HG02870 (cell line): ENCODE data around the gene MRPS5.
"Not testable (repeated sequence)": the region's sequence is repeated elsewhere in the genome, so short reads cannot be mapped to it uniquely, and the experiment has no call there.

Source experiments
- ATAC-seq: cut with Tn5 transposase; IDR thresholded peaks from one replicate; pipeline ENCODE4 v1.9.1; 2021; ENCODE audit warnings: mild to moderate bottlenecking, moderate library complexity; ENCODE audit not compliant: unreplicated experiment

MRPS5 gene

GRCh38 chr2:95121407-95122196, at the start of gene MRPS5:
Gene MRPS5 (minus strand): TSS chr2:95121808. CDS start chr2:95121791, 17 bp downstream.
- ATAC-seq = peak; percentile 90

GRCh38 chr2:95166065-95166763, 44.6 kb upstream of the MRPS5 start:
- ATAC-seq = peak; percentile 9

- peak; percentile 93 for ATAC-seq
Measured at GRCh38 chr2:95165371-95166064, 43.9 kb upstream of the MRPS5 start, which contains the start of gene ZNF2. Gene ZNF2 (plus strand): TSS chr2:95165809. CDS start chr2:95176227, 10,418 bp downstream.

- peak; percentile 8 for ATAC-seq
Measured at GRCh38 chr2:95165030-95165370, 43.4 kb upstream of the MRPS5 start.

GRCh38 chr2:95159690-95160449, 38.3 kb upstream of the MRPS5 start, which contains the start of gene ZNF514:
Gene ZNF514 (minus strand): TSS chr2:95159848. CDS start chr2:95153253, 6,595 bp downstream.
- ATAC-seq = peak; percentile 86

GRCh38 chr2:95158891-95159619, 37.4 kb upstream of the MRPS5 start:
- ATAC-seq = peak; percentile 42

- no peak for ATAC-seq
Measured at GRCh38 chr2:95158441-95158840, 36.8 kb upstream of the MRPS5 start.

GRCh38 chr2:95149397-95149984, 27.9 kb upstream of the MRPS5 start:
- no peak for ATAC-seq

GRCh38 chr2:95143838-95144237, 22.2 kb upstream of the MRPS5 start:
- ATAC-seq = no peak

GRCh38 chr2:95138702-95139101, 17.1 kb upstream of the MRPS5 start:
- ATAC-seq = no peak

GRCh38 chr2:95122197-95122551, 566 bp upstream of the MRPS5 start:
- peak; percentile 2 for ATAC-seq

- ATAC-seq = peak; percentile 1
Measured at GRCh38 chr2:95121093-95121406, 558 bp downstream of the MRPS5 start.

GRCh38 chr2:95115418-95115817, 6.2 kb downstream of the MRPS5 start:
- peak; percentile 77 for ATAC-seq

GRCh38 chr2:95113464-95113863, 8.1 kb downstream of the MRPS5 start:
- ATAC-seq = no peak

GRCh38 chr2:95110395-95110794, 11.2 kb downstream of the MRPS5 start:
- no peak for ATAC-seq

- ATAC-seq = no peak
Measured at GRCh38 chr2:95109260-95109659, 12.3 kb downstream of the MRPS5 start.

GRCh38 chr2:95106081-95106480, 15.5 kb downstream of the MRPS5 start:
- ATAC-seq = no peak

- ATAC-seq = no peak
Measured at GRCh38 chr2:95104606-95105005, 17.0 kb downstream of the MRPS5 start.

GRCh38 chr2:95099910-95100309, 21.7 kb downstream of the MRPS5 start:
- ATAC-seq = no peak

- not testable (repeated sequence) for ATAC-seq
Measured at GRCh38 chr2:95098273-95098672, 23.3 kb downstream of the MRPS5 start.
